HG02610 (cell line): ENCODE measurements around the gene TOX3.

Experiments
- ATAC-seq: cut with Tn5 transposase; IDR thresholded peaks from one replicate; pipeline ENCODE4 v1.9.1; 2021; ENCODE audit warnings: mild to moderate bottlenecking, moderate library complexity; ENCODE audit not compliant: unreplicated experiment

TOX3 gene

DNA sequence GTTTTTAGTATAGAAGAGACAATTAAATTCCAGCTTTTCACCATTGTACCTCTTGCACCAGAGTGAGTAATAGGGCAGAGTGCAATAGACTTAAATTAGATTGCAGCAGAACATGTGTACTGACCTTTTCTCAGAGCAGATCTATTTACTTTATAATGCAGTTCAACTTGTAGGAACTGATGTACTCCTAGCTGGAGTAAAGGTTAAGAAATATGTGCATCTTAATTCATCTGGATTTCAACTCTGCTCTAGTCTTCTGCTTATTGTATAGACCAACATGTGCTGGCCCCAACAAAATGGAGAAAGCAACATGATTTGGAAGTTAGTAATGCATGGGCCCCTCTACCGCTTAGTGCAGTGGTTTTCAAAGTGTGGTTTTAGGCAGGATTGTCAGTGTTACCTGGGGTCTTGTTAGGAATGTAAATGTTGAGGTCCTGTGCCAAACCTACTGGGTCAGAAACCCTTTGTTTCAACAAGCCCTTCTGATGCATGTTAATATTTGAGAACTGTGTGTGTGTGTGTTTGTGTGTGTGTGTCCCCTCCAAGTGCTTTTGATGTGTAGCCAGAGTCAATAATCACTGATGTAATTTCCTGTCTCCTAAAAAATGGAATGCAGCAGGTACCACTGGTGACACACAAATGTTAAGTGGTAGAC is 138.6 kb downstream of the TOX3 start:
- ATAC-seq, result no peak

DNA sequence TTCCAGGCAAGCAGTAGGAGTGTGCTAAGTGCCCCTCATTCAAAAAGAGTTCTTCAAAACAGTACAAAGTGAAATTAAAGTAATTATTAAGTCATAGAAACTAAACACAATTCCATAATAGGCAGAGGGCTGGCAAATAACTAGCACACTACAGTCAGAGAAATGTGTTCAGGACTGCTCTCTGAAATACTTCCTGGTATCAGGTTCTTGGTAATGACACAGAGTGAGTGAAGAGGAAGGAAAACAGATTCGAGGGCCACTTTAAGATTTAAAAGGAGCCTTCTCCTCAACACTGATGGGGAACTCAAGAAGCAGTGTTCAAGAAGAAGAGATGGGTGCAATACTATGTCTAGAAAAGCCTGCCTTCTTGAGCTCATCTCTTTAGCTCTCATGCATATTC is 139.2 kb downstream of the TOX3 start:
- no peak for ATAC-seq

- ATAC-seq, result no peak
These were observed 141.5 kb downstream of the TOX3 start for GRCh38 chr16:52405441-52405840.

GRCh38 chr16:52404546-52404945 is 142.4 kb downstream of the TOX3 start:
- ATAC-seq, result no peak

- ATAC-seq, result no peak
These were observed 147.8 kb downstream of the TOX3 start for GRCh38 chr16:52399116-52399515.

DNA sequence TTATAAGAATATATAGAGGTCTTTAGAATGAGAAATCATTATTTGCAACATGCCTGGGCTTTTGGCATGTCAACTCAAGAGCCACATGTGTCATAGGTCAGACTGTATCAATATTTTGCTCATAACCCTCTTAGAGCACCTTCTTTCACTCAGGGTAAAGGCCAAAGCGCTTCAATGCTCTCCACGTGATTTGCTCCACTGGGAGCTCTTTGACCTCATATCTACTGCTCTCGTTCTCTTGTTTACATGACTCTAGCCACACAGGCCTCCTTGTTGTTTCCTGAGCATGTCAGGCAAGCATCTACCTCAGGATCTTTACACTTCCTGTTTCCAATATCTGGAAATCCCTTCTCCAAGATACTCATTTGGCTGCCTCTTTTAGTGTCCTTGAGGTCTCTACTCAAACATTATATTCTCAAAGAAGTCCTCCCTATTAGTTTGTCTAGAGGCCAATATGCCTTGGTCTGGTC is 148.4 kb downstream of the TOX3 start:
- no peak for ATAC-seq

- no peak for ATAC-seq
These were observed 148.9 kb downstream of the TOX3 start for GRCh38 chr16:52398021-52398420.

- ATAC-seq, result no peak
These were observed 153.5 kb downstream of the TOX3 start for GRCh38 chr16:52393448-52393847.

- ATAC-seq, result no peak
These were observed 157.9 kb downstream of the TOX3 start for GRCh38 chr16:52389045-52389444.
